HK-2 (cell line): ENCODE measurements around the gene GPR179.
"Not testable (repeated sequence)": the region's sequence is repeated elsewhere in the genome, so short reads cannot be mapped to it uniquely, and the experiment has no call there.

Source experiments
- DNase-seq: peaks from one replicate; pipeline ENCODE4 v3.0.0-alpha.2; 2018; ENCODE audit not compliant: unreplicated experiment

The GPR179 gene

DNA sequence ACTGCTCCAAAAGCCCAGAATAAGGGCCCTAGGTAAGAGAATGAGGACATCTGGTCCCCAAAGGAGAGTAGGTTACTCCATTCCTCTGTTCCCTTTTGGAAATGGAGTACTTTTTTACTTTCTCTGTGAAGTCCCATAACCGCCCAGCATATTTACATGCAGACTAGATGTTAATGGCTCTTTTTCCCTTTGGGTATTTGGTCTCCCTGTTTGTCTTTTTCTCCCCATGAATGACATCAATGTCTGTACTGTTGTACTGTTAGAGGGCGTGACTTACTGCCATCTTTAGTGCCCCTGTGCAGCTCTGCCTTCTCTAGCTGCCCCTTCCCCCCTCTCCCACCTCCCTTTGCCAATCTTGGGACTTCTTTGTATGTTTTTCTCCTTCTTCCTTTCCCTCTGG, 19.0 kb downstream of the GPR179 start:
- DNase-seq, result no peak

DNA sequence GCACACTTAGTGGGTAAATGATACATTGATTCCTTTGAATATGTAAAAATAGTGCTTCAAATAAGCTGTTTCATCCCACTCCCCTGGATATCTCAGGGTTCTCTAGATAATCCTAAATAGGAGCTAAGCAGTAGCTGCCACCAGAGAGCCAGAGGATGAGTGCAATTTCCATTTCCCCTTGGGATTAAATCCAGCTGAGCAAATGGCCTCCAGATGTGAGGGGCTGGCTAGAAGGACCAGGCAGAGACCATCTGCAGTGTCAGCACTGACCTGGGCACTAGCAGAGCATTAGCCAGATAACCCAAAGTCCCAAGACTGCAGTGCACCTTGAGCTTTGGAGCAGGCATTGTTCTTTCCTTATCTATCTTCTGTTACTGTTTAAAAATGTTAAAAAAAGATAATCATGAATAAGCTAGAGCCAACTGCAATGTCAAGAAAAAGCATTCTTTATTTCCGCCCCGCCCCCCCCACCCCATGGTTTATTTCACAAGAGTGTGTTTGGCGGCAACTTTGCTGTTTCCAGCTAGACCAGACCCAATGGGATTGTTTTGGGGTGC, 19.5 kb downstream of the GPR179 start:
- DNase-seq, result no peak

DNA sequence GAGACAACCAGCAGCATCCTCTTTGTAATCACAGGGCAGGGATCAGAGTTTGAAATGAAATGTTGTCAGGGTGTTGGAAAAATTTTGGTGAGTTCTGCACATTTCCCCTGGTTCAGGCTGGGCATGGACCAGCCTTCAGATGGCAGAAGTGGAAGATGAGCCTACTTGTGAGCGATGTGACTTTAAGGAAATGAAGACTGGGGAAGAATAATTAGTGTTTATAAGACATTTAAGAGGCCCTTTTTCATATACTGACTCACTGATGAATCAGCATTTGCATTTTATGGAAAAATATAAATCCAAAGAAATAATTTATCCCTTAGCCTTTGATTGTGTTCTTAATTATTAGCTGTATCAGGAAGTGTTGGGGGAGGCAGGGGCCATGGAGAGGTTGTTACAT, 20.9 kb downstream of the GPR179 start:
- no peak for DNase-seq

DNA sequence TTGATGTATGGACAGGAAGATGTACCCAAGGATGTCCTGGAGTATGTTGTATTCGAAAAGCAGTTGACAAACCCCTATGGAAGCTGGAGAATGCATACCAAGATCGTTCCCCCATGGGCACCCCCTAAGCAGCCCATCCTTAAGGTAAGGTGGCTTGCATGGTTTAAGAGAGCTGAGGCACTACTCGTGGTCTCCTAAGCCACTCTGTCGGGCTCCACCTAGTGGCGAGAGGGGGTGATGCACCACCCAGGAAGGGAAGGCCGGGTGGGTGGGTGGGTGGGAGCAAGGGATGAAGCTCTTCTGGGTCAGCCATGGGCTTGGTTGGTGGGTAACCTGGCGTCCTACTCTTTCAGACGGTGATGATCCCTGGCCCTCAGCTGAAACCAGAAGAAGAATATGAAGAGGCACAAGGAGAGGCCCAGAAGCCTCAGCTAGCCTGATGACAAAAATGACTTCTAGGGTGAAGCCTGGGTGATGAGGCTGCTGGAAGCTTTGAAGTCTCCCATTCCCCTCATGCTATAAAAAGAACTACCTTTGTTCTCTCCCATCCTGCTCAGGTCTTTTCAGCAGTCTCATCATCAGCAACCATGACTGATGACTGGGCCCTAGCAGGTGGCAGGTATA, 21.5 kb downstream of the GPR179 start:
- peak; percentile 60 for DNase-seq

DNA sequence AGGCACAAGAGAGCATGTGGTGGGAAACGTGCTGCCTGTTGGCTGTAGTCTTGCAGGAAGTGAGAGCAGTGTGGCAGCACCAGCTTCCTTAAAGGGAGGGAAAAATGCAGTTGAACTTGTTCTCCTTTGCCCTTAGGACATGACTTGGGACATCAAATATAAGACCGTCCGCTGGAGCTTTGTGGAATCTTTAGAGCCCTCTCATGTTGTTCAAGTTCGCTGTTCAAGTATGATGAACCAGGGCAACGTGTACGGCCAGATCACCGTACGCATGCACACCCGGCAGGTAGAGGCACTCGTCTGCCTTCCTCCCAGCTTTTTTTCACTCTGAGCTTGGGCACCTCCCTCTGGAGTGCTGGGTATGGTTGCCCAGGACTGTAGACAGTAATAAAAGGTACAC, 23.3 kb downstream of the GPR179 start:
- no peak for DNase-seq

DNA sequence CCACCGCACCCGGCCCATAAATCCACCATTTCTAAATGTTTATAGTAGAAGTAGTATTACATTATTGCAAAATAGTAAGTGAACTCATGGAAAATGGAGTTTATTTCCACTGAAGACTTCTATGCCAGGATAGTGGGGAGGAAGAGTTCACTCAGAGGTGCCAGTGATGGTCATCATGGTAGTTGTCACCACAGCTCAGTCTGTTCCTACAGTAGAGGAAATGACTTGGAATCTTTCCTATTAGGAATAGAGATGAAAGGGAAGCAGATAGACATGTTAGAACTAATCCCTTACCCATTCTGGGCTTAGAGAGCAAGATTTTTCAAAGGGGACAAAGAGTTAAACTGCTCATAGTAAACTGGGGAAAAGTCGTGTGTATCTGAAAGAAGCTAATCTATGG, 26.7 kb downstream of the GPR179 start:
- DNase-seq, result no peak

DNA sequence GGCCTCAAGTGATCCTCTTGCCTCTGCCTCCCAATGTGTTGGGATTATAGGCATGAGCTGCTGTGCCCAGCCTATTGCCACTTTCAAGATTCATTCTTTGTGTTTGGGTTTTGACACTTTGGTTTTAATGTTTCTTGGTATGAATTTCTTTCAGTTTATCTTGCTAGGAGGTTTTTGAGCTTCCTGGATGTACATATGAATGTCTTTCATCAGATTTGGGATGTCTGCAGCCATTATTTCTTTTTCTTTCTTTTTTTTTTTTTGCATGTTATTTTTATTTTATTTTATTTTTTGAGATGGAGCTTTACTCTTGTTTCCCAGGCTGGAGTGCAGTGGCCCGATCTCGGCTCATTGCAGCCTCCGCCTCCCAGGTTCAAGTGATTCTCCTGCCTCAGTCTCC, 28.3 kb downstream of the GPR179 start:
- DNase-seq, result no peak

DNA sequence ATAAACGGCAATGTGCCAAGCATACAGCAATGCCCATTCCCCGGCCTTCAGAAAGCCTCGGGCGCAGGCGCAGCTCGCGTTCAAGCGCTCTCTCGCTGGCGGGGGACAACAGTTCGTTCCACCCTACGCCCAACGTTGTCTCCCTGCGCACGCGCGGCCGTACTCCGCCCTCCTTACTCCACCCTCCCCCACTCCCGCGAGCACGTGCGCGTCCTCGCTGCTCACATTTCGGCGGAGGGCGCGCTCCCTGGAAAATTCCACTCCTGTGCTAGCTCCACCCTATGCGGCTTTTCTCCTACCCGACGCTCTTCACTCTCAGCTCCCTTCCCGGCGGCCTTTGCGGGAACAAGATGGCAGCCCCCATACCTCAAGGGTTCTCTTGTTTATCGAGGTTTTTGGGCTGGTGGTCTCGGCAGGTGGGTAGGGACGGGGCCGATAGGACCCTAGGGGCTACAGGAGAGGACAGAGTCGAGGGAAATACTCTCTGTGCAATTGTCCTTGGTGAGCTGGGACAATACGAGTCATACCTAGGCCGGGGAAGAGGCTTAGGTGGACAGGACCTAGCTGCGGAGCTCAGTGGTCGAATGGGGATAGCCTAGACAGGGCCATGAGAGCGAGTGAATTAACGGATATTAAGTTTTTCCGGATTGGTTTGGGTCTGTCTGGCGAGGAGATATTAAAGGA, 46.8 kb downstream of the GPR179 start, which contains the start of gene MRPL45:
MRPL45 (plus strand) TSS at position 335 of the 684 bp plus-strand sequence; CDS start at position 351, 16 bp downstream.
- peak; percentile 92 for DNase-seq

DNA sequence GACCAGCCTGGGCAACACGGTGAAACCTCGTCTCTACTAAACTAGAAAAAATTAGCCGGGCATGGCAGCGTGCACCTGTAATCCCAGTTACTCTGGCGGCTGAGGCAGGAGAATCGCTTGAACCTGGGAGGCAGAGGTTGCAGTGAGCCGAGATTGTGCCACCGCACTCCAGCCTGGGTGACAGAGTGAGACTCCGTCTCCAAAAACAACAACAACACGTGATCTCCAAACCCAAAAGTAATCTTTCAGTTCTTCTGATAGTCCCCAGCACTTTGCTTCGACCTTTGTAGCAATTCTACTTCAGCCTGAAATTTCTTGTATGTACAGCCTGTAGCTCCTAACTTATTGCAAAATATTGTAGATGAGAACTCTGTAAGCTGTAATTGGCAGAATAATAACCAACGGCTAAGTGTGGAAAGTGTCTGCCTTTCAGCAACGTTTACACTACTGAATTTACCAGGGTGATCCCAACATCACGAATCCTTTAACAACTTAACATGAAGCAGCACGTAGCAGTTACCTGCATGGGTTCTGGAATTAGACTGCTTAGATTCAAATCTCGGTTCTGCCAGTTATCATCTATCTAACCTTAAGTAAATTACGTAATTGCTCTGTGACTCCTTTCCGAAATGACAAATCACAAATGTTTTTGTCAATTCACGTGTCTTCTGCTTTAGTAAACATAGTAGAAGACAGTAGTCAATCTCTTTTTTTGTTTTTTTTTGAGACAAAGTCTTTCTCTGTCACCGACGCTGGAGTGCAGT, 48.0 kb downstream of the GPR179 start:
- DNase-seq, result not testable (repeated sequence)

DNA sequence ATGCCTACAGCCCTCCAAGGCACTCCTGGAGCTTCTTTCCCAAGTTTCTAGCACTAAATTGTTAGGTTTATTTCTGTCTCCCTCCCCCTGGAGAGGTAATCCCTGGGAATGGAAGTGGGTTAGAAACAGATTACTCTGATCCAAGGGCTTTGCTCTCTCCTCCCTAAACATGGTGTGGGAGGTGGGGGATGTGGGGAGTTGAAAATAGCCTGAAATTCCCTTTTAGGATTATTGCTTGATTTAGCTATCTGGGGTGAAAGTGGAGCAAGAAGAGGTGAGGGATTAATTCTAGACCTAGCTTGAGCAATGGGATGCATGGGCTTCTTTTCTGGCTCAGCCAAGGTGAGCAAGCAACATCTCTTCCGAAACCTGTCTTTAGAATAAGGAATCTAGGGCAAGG, 54.0 kb downstream of the GPR179 start:
- not testable (repeated sequence) for DNase-seq

DNA sequence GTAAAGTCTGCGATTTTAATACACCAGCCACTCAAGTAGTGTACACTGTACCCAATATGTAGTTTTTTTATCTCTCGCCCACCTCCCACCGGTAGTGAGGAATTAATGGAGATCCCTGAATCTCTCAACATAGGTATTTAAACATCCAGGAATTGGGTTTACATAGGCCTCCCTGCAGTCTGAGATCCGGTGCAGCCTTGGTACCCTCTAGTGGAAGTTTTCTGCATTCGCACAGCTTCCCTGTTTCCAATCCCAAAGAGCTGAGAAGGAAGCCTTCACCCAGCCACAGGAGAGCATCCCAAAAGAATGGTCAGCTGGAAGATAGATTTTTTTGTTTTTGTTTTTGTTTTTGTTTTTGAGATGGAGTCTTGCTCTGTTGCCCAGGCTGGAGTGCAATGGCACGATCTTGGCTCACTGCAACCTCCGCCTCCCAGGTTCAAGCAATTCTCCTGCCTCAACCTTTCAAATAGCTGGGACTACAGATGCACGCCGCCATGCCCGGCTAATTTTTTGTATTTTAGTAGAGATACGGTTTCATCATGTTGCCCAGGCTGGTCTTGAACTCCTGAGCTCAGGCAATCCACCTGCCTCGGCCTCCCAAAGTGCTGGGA, 55.4 kb downstream of the GPR179 start:
- DNase-seq, result not testable (repeated sequence)

DNA sequence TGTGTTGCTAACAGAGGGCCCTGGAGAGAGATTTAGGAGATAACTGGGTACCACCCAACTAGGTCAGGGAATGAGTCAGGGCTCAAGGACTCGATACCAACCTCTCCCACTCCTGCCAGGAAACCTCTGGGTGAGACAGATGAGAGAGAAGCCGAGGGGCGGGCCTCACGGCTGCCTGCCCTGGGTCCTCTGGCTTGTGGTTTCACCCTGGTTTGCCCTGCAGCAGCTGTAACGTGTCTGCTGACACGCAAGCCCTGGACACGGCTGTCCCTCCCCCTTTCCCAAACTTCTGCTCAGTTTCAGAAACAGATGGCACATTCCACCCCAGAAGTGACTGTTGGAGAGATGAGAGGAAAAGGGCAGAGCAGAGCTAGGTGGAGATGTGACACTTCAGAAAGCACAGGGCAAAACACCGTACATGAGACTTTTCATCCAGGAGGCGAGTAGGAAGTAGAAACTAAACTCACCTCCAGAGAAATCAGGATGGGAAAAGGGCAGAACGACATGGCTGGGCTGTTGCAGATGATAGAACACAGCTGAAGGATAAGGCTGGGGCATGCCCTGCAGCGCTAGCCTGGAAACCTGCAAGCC, 57.2 kb downstream of the GPR179 start:
- peak; percentile 57 for DNase-seq

DNA sequence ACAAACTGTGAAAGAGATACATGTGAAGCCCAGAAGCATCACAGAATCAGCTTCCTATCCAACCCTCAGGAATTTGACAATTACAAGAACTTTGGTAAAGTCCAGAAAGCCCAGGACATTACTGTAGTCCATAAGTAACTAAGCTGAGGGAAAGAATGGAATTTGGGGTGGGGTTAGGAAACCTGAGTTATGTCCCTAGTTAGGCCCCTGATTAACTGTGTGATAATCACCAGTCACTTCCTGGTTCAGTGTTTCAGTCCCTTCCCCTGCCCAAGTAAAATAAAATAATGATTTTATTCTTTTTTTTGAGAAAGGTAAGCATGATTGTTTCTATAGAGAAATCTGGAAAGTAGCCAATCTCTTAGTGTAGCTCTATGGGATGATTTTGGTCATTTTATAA, 57.8 kb downstream of the GPR179 start:
- not testable (repeated sequence) for DNase-seq
